Fibroblast of villous mesenchyme (primary cell): Measurements from ENCODE around the gene MBTPS2. TPM values are rescaled to one million over a fixed set of nuclear protein-coding genes. Genes with fewer than 3 reads are reported as not detected.
"Not testable (repeated sequence)": the region's sequence is repeated elsewhere in the genome, so short reads cannot be mapped to it uniquely, and the experiment has no call there.

ENCODE experiments used
- DNase-seq: peaks from one replicate; pipeline ENCODE4 v3.0.0-alpha.2; 2010; ENCODE audit warnings: low read depth
- H3K4me3 ChIP-seq: 2 replicates; pipeline ENCODE4 v1.5.1; 2011; ENCODE audit warnings: low read depth, mild to moderate bottlenecking, low read length
- total RNA-seq: library from RNA; depleted of rRNA; stranded (reverse); fragments of >200 nt; gene quantifications from 2 replicates; pipeline ENCODE4 v1.2.3, GENCODE V29; 2012
- TF ChIP-seq, protein P1 (sequence below): IDR thresholded peaks from 2 replicates; pipeline ENCODE4 v1.5.1; 2012; ENCODE audit warnings: low read depth, mild to moderate bottlenecking, low read length; ENCODE audit not compliant: insufficient read depth

MBTPS2 gene
- total RNA-seq, 1 donor = 11.2 TPM

- H3K4me3 ChIP-seq = no peak overlapping the region
- DNase-seq = no peak
- TF ChIP-seq, protein P1, sequence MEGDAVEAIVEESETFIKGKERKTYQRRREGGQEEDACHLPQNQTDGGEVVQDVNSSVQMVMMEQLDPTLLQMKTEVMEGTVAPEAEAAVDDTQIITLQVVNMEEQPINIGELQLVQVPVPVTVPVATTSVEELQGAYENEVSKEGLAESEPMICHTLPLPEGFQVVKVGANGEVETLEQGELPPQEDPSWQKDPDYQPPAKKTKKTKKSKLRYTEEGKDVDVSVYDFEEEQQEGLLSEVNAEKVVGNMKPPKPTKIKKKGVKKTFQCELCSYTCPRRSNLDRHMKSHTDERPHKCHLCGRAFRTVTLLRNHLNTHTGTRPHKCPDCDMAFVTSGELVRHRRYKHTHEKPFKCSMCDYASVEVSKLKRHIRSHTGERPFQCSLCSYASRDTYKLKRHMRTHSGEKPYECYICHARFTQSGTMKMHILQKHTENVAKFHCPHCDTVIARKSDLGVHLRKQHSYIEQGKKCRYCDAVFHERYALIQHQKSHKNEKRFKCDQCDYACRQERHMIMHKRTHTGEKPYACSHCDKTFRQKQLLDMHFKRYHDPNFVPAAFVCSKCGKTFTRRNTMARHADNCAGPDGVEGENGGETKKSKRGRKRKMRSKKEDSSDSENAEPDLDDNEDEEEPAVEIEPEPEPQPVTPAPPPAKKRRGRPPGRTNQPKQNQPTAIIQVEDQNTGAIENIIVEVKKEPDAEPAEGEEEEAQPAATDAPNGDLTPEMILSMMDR = no peak
Observed at GRCh38 chrX:21806691-21807090, 32.7 kb upstream of the MBTPS2 start.

DNA sequence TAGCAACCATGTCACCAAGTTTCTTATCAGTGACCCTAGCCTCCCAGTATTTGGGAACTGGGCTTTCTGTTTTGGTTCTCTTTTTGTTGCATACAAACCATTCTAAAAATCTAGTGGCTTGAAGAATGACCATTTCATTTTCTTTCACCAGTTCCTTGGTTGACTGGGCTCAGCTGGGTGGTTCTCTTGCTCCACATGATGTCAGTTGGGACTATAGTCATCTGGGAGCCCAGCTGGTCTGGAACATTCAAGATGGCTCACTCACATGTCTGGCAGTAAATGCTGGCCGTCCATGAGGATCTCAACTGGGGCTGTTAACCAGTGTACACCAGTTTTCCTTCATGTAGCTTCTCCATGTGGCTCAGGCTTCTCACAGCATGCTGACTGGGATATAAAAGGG, 27.6 kb upstream of the MBTPS2 start:
- TF ChIP-seq, protein P1 = no peak
- H3K4me3 ChIP-seq = no peak overlapping the region
- DNase-seq = no peak

- DNase-seq = no peak
- no peak overlapping the region for H3K4me3 ChIP-seq
- TF ChIP-seq, protein P1 = no peak
Observed at GRCh38 chrX:21812628-21813027, 26.8 kb upstream of the MBTPS2 start.

DNA sequence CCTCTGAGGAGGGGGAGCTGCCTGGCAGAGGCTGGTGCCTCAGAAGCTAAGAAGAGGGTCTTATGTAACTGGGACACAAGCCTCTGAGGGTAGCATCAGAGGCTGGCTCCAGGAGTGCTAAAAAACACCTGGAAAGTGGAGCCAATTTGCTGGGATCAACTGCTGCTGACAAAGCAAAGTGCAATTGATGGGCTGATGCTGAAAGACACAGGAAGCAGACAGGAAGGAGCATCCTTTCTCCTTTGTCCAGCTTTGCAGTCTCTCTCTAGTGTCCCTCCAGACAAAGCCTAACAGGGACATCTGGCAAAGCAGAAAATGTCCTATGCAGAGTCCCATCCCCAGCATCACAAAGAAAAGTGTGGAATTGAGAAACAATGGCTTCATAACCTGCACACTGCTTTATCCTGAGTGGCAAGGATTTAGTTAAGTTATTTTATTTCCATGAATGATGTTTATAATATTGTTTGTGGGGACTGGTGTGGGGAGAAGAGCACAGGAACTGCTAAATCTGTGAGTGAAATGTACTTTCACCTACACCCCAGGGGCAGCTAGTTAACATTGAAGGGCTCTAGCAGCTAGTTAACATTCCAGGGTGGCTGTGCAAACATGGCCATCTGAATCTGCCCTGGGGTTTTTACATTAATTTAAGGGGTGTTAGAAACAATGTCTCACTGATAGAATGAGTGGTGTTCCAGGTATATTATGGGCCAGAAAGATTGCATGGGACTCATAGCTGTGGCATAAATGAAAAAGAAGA, 25.6 kb upstream of the MBTPS2 start:
- DNase-seq = no peak
- H3K4me3 ChIP-seq = no peak overlapping the region
- TF ChIP-seq, protein P1 = no peak

DNA sequence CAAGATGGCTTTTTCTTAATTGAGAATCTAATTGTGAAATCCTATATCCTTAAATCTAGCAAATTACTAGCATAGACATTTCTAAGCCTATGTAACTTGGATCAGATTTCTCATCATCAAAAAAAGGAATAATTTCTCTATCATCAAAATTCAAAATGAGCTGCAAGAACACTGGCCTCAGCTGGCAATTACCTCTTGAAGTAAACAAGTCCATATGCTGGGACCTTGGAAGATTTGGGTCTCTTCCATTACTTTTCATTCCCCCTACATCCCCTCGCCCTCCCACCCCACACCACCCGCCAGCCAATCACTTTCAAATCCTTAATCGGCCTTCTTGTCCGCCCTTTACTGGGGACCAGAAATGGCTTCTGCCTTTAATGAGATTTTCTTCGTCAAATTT, 23.3 kb upstream of the MBTPS2 start:
- TF ChIP-seq, protein P1 = no peak
- no peak overlapping the region for H3K4me3 ChIP-seq
- no peak for DNase-seq

GRCh38 chrX:21820170-21820569, 19.2 kb upstream of the MBTPS2 start:
- not testable (repeated sequence) for H3K4me3 ChIP-seq, DNase-seq

- TF ChIP-seq, protein P1 = no peak
- no peak for DNase-seq
- H3K4me3 ChIP-seq = no peak overlapping the region
Observed at GRCh38 chrX:21821875-21822274, 17.5 kb upstream of the MBTPS2 start.
